HCT116 (cell line): ENCODE data around the gene AHR. TPM values are rescaled to one million over a fixed set of nuclear protein-coding genes. Genes with fewer than 3 reads are reported as not detected.

ENCODE experiments used
- ATAC-seq: fragments of 200-7000 bp; cut with Tn5 transposase; 2 replicates; pipeline ENCODE4 v1.9.1; 2020; ENCODE audit warnings: mild to moderate bottlenecking, moderate library complexity
- BruUV-seq: library from RNA; stranded (reverse); fragments of 400-500 nt; replicated peaks from 2 replicates; lab custom pipeline; 2021; lab: Mats Ljungman, UMichigan
- CTCF ChIA-PET: fragments of 300-600 bp; sonication (Branson Sonifier 250); formaldehyde crosslinking; loops from one replicate; lab custom pipeline; 2021; ENCODE audit warnings: antibody characterized with exemption; lab: Charles Lee
- POLR2A ChIA-PET: fragments of 300-600, 350-600 bp; sonication (Branson Sonifier 250); formaldehyde crosslinking; loops from one replicate; lab custom pipeline; 2021; ENCODE audit warnings: antibody characterized with exemption; lab: Charles Lee
- RAD21 ChIA-PET, 2 experiments: fragments of 300-600 bp; sonication (Branson Sonifier 250); formaldehyde crosslinking; loops; one replicate each; lab custom pipeline; 2023; ENCODE audit warnings: low total read pairs in 2 of 2; ENCODE audit not compliant: uncharacterized antibody in 2 of 2, unreplicated experiment in 2 of 2, low non-redundant PET in 1 of 2; lab: Charles Lee
- DNase-seq: peaks from one replicate; pipeline ENCODE4 v3.0.0-alpha.2; 2010; ENCODE audit warnings: low read depth, low spot score
- H2AFZ ChIP-seq: fragments of 200-600 bp; shearing (Covaris generic), sonication (generic); 2 replicates; pipeline ENCODE4 v1.6.1; 2017; ENCODE audit warnings: low read depth, mixed run types, mixed read lengths, antibody characterized with exemption, low read length; ENCODE audit not compliant: poor library complexity, severe bottlenecking
- H3K27ac ChIP-seq: 2 replicates; pipeline ENCODE4 v1.5.1; 2012; ENCODE audit warnings: low read depth, low read length
- H3K27me3 ChIP-seq: fragments of 200-600 bp; sonication (generic); 2 replicates; pipeline ENCODE4 v1.6.1; 2016; ENCODE audit warnings: mixed run types, low read length, mixed read lengths; ENCODE audit not compliant: insufficient read depth
- H3K36me3 ChIP-seq, 2 experiments: fragments of 200-500 bp in 1 of 2; fragments of 200-600 bp in 1 of 2; sonication (Bioruptor generic) in 1 of 2; sonication (generic) in 1 of 2; 2 replicates each; pipeline versions ENCODE4 v1.5.1 to v1.6.1; 2014 to 2016; ENCODE audit warnings: low read length in 2 of 2, inconsistent platforms in 1 of 2, mixed read lengths in 1 of 2, mixed run types in 1 of 2; ENCODE audit not compliant: insufficient read depth in 2 of 2, control insufficient read depth in 1 of 2
- H3K4me1 ChIP-seq, 2 experiments: fragments of 200-600 bp in 1 of 2; sonication (generic) in 1 of 2; 2 replicates each; pipeline versions ENCODE4 v1.5.1 to v1.6.1; 2012 to 2017; ENCODE audit warnings: low read length in 2 of 2, inconsistent platforms in 1 of 2, mild to moderate bottlenecking in 1 of 2, mixed read lengths in 1 of 2, mixed run types in 1 of 2, moderate library complexity in 1 of 2; ENCODE audit not compliant: insufficient read depth in 2 of 2, control insufficient read depth in 1 of 2
- H3K4me2 ChIP-seq: fragments of 200-600 bp; sonication (generic); 2 replicates; pipeline ENCODE4 v1.6.1; 2017; ENCODE audit warnings: mixed run types, low read length, mixed read lengths
- H3K4me3 ChIP-seq, 2 experiments: fragments of 200-600 bp in 1 of 2; sonication (generic) in 1 of 2; replicated peaks in 1 of 2; 2 replicates each; pipeline ENCODE4 v1.5.1; 2011 to 2016; ENCODE audit warnings: low read length in 2 of 2, control low read depth in 1 of 2, low read depth in 1 of 2, mild to moderate bottlenecking in 1 of 2, mixed read lengths in 1 of 2, mixed run types in 1 of 2
- H3K79me2 ChIP-seq: fragments of 200-600 bp; sonication (generic); 2 replicates; pipeline ENCODE4 v1.6.1; 2017; ENCODE audit warnings: mild to moderate bottlenecking, mixed run types, low read length, moderate library complexity, mixed read lengths; ENCODE audit not compliant: insufficient read depth
- H3K9ac ChIP-seq: fragments of 200-600 bp; sonication (generic); 2 replicates; pipeline ENCODE4 v1.6.1; 2016; ENCODE audit warnings: low read length, mixed read lengths
- H3K9me2 ChIP-seq: fragments of 200-600 bp; sonication (generic), shearing (Covaris generic); 2 replicates; pipeline ENCODE4 v1.6.1; 2017; ENCODE audit warnings: mixed run types, mild to moderate bottlenecking, moderate library complexity; ENCODE audit not compliant: insufficient read depth
- H3K9me3 ChIP-seq, 2 experiments: fragments of 200-500 bp in 1 of 2; fragments of 200-600 bp in 1 of 2; sonication (Bioruptor generic) in 1 of 2; sonication (generic) in 1 of 2; 2 replicates each; pipeline ENCODE4 v1.6.1; 2014 to 2017; ENCODE audit warnings: low read length in 2 of 2, mixed read lengths in 2 of 2, inconsistent platforms in 1 of 2, low read depth in 1 of 2, mild to moderate bottlenecking in 1 of 2, mixed run types in 1 of 2, moderate library complexity in 1 of 2; ENCODE audit not compliant: control insufficient read depth in 1 of 2, insufficient read depth in 1 of 2
- H4K20me1 ChIP-seq: fragments of 200-600 bp; sonication (generic), shearing (Covaris generic); 2 replicates; pipeline ENCODE4 v1.6.1; 2017; ENCODE audit warnings: mixed run types, mild to moderate bottlenecking, moderate library complexity; ENCODE audit not compliant: insufficient read depth
- ATF3 ChIP-seq: IDR thresholded peaks from 2 replicates; pipeline ENCODE4 v1.6.1; 2012
- ELF1 ChIP-seq: IDR thresholded peaks from 2 replicates; pipeline ENCODE4 v1.6.1; 2012; ENCODE audit warnings: low read depth, borderline replicate concordance
- EZH2phosphoT487 ChIP-seq: fragments of 200-600 bp; IDR thresholded peaks from 2 replicates; pipeline ENCODE4 v1.6.1; 2018; ENCODE audit warnings: antibody characterized with exemption, borderline replicate concordance
- JUND ChIP-seq: IDR thresholded peaks from 2 replicates; pipeline ENCODE4 v1.6.1; 2012
- POLR2A ChIP-seq: IDR thresholded peaks from 2 replicates; pipeline ENCODE4 v1.7.0; 2011; ENCODE audit warnings: borderline replicate concordance; ENCODE audit not compliant: insufficient read depth, insufficient read length; ENCODE audit errors: extremely low read depth
- POLR2AphosphoS5 ChIP-seq: IDR thresholded peaks from 2 replicates; pipeline ENCODE4 v1.6.1; 2011; ENCODE audit warnings: mild to moderate bottlenecking, low read depth, low read length, moderate library complexity
- RAD21 ChIP-seq: IDR thresholded peaks from 2 replicates; pipeline ENCODE4 v1.6.1; 2012; ENCODE audit warnings: low read depth, mild to moderate bottlenecking
- SIN3A ChIP-seq: IDR thresholded peaks from 2 replicates; pipeline ENCODE4 v1.6.1; 2012; ENCODE audit warnings: low read depth
- SRF ChIP-seq: IDR thresholded peaks from 2 replicates; pipeline ENCODE4 v1.6.1; 2012; ENCODE audit warnings: low read depth
- YY1 ChIP-seq: IDR thresholded peaks from 2 replicates; pipeline ENCODE4 v1.6.1; 2011; ENCODE audit warnings: low read length, low read depth, moderate library complexity, mild to moderate bottlenecking; ENCODE audit not compliant: insufficient replicate concordance; ENCODE audit errors: extremely low read depth
- ZBTB33 ChIP-seq: IDR thresholded peaks from 2 replicates; pipeline ENCODE4 v1.6.1; 2011; ENCODE audit warnings: mild to moderate bottlenecking, low read length, moderate library complexity; ENCODE audit not compliant: insufficient replicate concordance; ENCODE audit errors: extremely low read depth
- intact Hi-C: fragments of 100-400 bp; cut with micrococcal nuclease; formaldehyde crosslinking; loops from 2 replicates; pipeline ENCODE4 v1.10.0; 2022
- total RNA-seq: library from RNA; stranded (reverse); gene quantifications from one replicate; pipeline ENCODE4 v1.2.1, GENCODE V29; 2021; ENCODE audit not compliant: unreplicated experiment
- TF ChIP-seq, protein P1 (sequence below): IDR thresholded peaks from 2 replicates; pipeline ENCODE4 v1.6.1; 2012; ENCODE audit warnings: low read depth
- TF ChIP-seq, protein P2 (sequence below), 3 experiments: fragments of 200-600 bp in 1 of 3; sonication (generic) in 1 of 3; IDR thresholded peaks in 2 of 3; conservative IDR thresholded peaks in 1 of 3; 2 replicates each; pipeline ENCODE4 v1.5.1; 2012 to 2017; ENCODE audit warnings: low read depth in 2 of 3, low read length in 2 of 3, antibody characterized with exemption in 1 of 3, borderline replicate concordance in 1 of 3, control low read depth in 1 of 3, mild to moderate bottlenecking in 1 of 3, mixed read lengths in 1 of 3, mixed run types in 1 of 3, moderate library complexity in 1 of 3; ENCODE audit not compliant: insufficient read depth in 1 of 3

AHR gene
- total RNA-seq, 1 experiment from 2014 or later, result 29.7 TPM

DNA sequence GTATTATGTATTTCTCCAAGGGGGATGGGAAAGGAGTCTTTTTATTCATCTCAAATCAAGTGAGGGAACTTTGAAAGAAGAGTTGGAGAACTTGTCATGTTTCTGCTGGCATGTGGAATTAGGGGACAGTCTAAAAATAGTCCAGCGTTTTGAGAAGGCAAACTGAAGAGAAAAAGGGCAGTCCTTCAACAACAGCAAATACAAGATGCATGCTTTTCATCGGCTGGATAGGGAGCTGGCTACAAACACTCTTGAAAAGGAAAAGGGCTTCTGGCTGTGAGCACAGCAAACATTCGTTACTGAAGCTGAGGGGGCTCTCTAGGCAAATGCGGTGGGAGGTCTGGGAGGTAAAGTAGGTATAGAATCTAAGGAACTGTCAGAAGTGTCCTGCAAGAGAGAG, 91.9 kb downstream of the AHR start (continued):
- TF ChIP-seq, protein P1, sequence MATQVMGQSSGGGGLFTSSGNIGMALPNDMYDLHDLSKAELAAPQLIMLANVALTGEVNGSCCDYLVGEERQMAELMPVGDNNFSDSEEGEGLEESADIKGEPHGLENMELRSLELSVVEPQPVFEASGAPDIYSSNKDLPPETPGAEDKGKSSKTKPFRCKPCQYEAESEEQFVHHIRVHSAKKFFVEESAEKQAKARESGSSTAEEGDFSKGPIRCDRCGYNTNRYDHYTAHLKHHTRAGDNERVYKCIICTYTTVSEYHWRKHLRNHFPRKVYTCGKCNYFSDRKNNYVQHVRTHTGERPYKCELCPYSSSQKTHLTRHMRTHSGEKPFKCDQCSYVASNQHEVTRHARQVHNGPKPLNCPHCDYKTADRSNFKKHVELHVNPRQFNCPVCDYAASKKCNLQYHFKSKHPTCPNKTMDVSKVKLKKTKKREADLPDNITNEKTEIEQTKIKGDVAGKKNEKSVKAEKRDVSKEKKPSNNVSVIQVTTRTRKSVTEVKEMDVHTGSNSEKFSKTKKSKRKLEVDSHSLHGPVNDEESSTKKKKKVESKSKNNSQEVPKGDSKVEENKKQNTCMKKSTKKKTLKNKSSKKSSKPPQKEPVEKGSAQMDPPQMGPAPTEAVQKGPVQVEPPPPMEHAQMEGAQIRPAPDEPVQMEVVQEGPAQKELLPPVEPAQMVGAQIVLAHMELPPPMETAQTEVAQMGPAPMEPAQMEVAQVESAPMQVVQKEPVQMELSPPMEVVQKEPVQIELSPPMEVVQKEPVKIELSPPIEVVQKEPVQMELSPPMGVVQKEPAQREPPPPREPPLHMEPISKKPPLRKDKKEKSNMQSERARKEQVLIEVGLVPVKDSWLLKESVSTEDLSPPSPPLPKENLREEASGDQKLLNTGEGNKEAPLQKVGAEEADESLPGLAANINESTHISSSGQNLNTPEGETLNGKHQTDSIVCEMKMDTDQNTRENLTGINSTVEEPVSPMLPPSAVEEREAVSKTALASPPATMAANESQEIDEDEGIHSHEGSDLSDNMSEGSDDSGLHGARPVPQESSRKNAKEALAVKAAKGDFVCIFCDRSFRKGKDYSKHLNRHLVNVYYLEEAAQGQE, result no peak

- Histone ChIP-seq H4K20me1 (no peaks in the 10 kb centered on the region), H3K27ac (no peak overlapping the region), H2AFZ (no peak overlapping the region), H3K27me3 (no peaks in the 10 kb centered on the region), H3K9me3 (no peaks in the 10 kb centered on the region), H3K4me3 (no peak overlapping the region), H3K4me1 (no peaks in the 10 kb centered on the region), H3K4me2 (no peak overlapping the region), H3K9ac (no peak overlapping the region), H3K79me2 (no peaks in the 10 kb centered on the region), H3K36me3 (no peaks in the 10 kb centered on the region), H3K9me2 (no peaks in the 10 kb centered on the region)
- TF ChIP-seq POLR2AphosphoS5 (no peak), JUND (no peak), ZBTB33 (no peak), SRF (no peak), RAD21 (no peak), EZH2phosphoT487 (no peak), ATF3 (no peak), ELF1 (no peak), POLR2A (no peak), SIN3A (no peak), YY1 (no peak)
- TF ChIP-seq, protein P2, sequence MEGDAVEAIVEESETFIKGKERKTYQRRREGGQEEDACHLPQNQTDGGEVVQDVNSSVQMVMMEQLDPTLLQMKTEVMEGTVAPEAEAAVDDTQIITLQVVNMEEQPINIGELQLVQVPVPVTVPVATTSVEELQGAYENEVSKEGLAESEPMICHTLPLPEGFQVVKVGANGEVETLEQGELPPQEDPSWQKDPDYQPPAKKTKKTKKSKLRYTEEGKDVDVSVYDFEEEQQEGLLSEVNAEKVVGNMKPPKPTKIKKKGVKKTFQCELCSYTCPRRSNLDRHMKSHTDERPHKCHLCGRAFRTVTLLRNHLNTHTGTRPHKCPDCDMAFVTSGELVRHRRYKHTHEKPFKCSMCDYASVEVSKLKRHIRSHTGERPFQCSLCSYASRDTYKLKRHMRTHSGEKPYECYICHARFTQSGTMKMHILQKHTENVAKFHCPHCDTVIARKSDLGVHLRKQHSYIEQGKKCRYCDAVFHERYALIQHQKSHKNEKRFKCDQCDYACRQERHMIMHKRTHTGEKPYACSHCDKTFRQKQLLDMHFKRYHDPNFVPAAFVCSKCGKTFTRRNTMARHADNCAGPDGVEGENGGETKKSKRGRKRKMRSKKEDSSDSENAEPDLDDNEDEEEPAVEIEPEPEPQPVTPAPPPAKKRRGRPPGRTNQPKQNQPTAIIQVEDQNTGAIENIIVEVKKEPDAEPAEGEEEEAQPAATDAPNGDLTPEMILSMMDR (IDR thresholded peaks at IDR 0.05 in 2 of 3, conservative IDR thresholded peaks at IDR 0.05 in 1 of 3; ENCODE audit: borderline replicate concordance in 1 of 3, insufficient read depth in 1 of 3, low read depth in 2 of 3, low read length in 2 of 3), result no peak
- ChIA-PET POLR2A (no interaction called here), RAD21 (no interaction called here), CTCF (no interaction called here)
- DNase-seq (no peak), ATAC-seq (no peak)
- no TSS peak for BruUV-seq
- intact Hi-C loops, result no loop called here
Observed at GRCh38 chr7:17391366-17391765, 92.9 kb downstream of the AHR start.
